ENCODE data around the gene TLE7. TPM values are rescaled to one million over a fixed set of nuclear protein-coding genes. Genes with fewer than 3 reads are reported as not detected.

The TLE7 gene
- total and polyA plus RNA-seq, 2 experiments from 2014 or later, result 0.44 to 2.5 TPM

- no peak for DNase-seq (ENCODE audit: low spot score)
- no peak overlapping the region for H3K27ac ChIP-seq (ENCODE audit: low read depth)
- H3K4me3 ChIP-seq, result no peak overlapping the region
- Mint-ChIP-seq H3K4me3 (no peak overlapping the region), H3K36me3 (ENCODE audit: low read depth) (peaks cover 12% of the 10 kb centered on the region), H3K27me3 (ENCODE audit: insufficient read depth, low read depth, poor library complexity) (peaks cover 8% of the 10 kb centered on the region), H3K9me3 (peaks cover 22% of the 10 kb centered on the region), H3K27ac (no peak overlapping the region), H3K4me1 (peaks cover 10% of the 10 kb centered on the region)
- no peaks in the 10 kb centered on the region for H3K9me2 ChIP-seq (ENCODE audit: insufficient read depth)
- no peaks in the 10 kb centered on the region for H4K20me1 ChIP-seq (replicated peaks; ENCODE audit: insufficient read depth)
- TF ChIP-seq ZNF114 (CRISPR knock-in tag; IDR thresholded peaks at IDR 0.05), result no peak
- TF ChIP-seq, protein P1, sequence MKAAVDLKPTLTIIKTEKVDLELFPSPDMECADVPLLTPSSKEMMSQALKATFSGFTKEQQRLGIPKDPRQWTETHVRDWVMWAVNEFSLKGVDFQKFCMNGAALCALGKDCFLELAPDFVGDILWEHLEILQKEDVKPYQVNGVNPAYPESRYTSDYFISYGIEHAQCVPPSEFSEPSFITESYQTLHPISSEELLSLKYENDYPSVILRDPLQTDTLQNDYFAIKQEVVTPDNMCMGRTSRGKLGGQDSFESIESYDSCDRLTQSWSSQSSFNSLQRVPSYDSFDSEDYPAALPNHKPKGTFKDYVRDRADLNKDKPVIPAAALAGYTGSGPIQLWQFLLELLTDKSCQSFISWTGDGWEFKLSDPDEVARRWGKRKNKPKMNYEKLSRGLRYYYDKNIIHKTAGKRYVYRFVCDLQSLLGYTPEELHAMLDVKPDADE (IDR thresholded peaks at IDR 0.05), result no peak
- no peak for TF ChIP-seq EZH2 (IDR thresholded peaks at IDR 0.05; ENCODE audit: low read depth, unreplicated experiment)
- TF ChIP-seq JUNB (IDR thresholded peaks at IDR 0.05; ENCODE audit: unreplicated experiment), result no peak
- no peak for TF ChIP-seq ZNF331 (CRISPR knock-in tag; IDR thresholded peaks at IDR 0.05; ENCODE audit: low read depth)
- no peak for TF ChIP-seq EZH2phosphoT487 (IDR thresholded peaks at IDR 0.05; ENCODE audit: unreplicated experiment)
- TF ChIP-seq STAT1 (IDR thresholded peaks at IDR 0.05; ENCODE audit: unreplicated experiment), result no peak
- no peak for TF ChIP-seq CREB1 (CRISPR knock-in tag; IDR thresholded peaks at IDR 0.05; ENCODE audit: low read depth)
- no peak for TF ChIP-seq ZNF462 (CRISPR knock-in tag; IDR thresholded peaks at IDR 0.05)
- TF ChIP-seq REST (IDR thresholded peaks at IDR 0.05; ENCODE audit: unreplicated experiment), result no peak
- no peak for TF ChIP-seq POLR2AphosphoS5 (IDR thresholded peaks at IDR 0.05; ENCODE audit: low read depth)
- TF ChIP-seq NANOG (IDR thresholded peaks at IDR 0.05; ENCODE audit: borderline replicate concordance), result no peak
- TF ChIP-seq, protein P2, sequence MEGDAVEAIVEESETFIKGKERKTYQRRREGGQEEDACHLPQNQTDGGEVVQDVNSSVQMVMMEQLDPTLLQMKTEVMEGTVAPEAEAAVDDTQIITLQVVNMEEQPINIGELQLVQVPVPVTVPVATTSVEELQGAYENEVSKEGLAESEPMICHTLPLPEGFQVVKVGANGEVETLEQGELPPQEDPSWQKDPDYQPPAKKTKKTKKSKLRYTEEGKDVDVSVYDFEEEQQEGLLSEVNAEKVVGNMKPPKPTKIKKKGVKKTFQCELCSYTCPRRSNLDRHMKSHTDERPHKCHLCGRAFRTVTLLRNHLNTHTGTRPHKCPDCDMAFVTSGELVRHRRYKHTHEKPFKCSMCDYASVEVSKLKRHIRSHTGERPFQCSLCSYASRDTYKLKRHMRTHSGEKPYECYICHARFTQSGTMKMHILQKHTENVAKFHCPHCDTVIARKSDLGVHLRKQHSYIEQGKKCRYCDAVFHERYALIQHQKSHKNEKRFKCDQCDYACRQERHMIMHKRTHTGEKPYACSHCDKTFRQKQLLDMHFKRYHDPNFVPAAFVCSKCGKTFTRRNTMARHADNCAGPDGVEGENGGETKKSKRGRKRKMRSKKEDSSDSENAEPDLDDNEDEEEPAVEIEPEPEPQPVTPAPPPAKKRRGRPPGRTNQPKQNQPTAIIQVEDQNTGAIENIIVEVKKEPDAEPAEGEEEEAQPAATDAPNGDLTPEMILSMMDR (conservative IDR thresholded peaks at IDR 0.05; ENCODE audit: low read depth in 2 of 2), result no peak
- ATAC-seq, result no peak
- peaks cover 12% of the 10 kb centered on the region for H3K4me1 ChIP-seq (ENCODE audit: insufficient read depth)
- H3K79me2 ChIP-seq (replicated peaks; ENCODE audit: insufficient read depth), result no peaks in the 10 kb centered on the region
- H3K4me2 ChIP-seq, result no peak overlapping the region
- no peaks in the 10 kb centered on the region for H3K27me3 ChIP-seq (ENCODE audit: insufficient read depth)
- H3F3A ChIP-seq (replicated peaks; ENCODE audit: low read depth), result no peaks in the 10 kb centered on the region
- H2AFZ ChIP-seq, result no peak overlapping the region
- H3K36me3 ChIP-seq (ENCODE audit: insufficient read depth), result no peaks in the 10 kb centered on the region; the same call in 1 of the 2 replicates
These were observed 35.5 kb downstream of the TLE7 start for GRCh38 chr16:71406316-71406715.

Measured in GM23338 (cell line).